GM12865 (cell line): Measurements from ENCODE around the gene PTPN7.

Source experiments
- DNase-seq: peaks from one replicate; pipeline ENCODE4 v3.0.0; 2010; ENCODE audit warnings: low read depth
- H3K4me3 ChIP-seq: 2 replicates; pipeline ENCODE4 v1.5.1; 2011; ENCODE audit warnings: mild to moderate bottlenecking, low read depth, low read length, control low read depth
- CTCF ChIP-seq: IDR thresholded peaks from 2 replicates; pipeline ENCODE4 v1.5.1; 2011; ENCODE audit warnings: low read length, control low read depth, low read depth, inconsistent platforms; ENCODE audit not compliant: insufficient read depth; ENCODE audit errors: missing control alignments

PTPN7 gene

GRCh38 chr1:202165267-202165941 is 5.0 kb upstream of the PTPN7 start:
- TF ChIP-seq CTCF = no peak
- no peak for DNase-seq
- no peak overlapping the region for H3K4me3 ChIP-seq

GRCh38 chr1:202164271-202165037 is 4.1 kb upstream of the PTPN7 start:
- H3K4me3 ChIP-seq = no peak overlapping the region
- no peak for TF ChIP-seq CTCF

GRCh38 chr1:202163281-202164270 is 3.2 kb upstream of the PTPN7 start:
- TF ChIP-seq CTCF = no peak
- no peak for DNase-seq
- no peak overlapping the region for H3K4me3 ChIP-seq

More at GRCh38 chr1:202164271-202165037, 4.1 kb upstream of the PTPN7 start:
- DNase-seq = peak; percentile 78

GRCh38 chr1:202162418-202163280 is 2.2 kb upstream of the PTPN7 start:
- TF ChIP-seq CTCF = no peak
- DNase-seq = no peak
- no peak overlapping the region for H3K4me3 ChIP-seq

GRCh38 chr1:202162047-202162417 is 1.6 kb upstream of the PTPN7 start:
- peak; percentile 69 for DNase-seq
- H3K4me3 ChIP-seq = peak overlapping the region; percentile 10; the same call in 1 of the 2 replicates
- TF ChIP-seq CTCF = no peak
